HEK293T (cell line): ENCODE results near the gene SLC44A5.

ENCODE experiments used
- BHLHE40 ChIP-seq: fragments of 450-650 bp; IDR thresholded peaks from 2 replicates; pipeline ENCODE4 v1.6.1; 2016; ENCODE audit warnings: mild to moderate bottlenecking, moderate library complexity, borderline replicate concordance
- ELF4 ChIP-seq: fragments of 450-650 bp; IDR thresholded peaks from 2 replicates; pipeline ENCODE4 v1.6.1; 2017; ENCODE audit warnings: antibody characterized with exemption
- FOXA1 ChIP-seq: fragments of 450-650 bp; IDR thresholded peaks from 2 replicates; pipeline ENCODE4 v1.6.1; 2016; ENCODE audit warnings: mild to moderate bottlenecking

- TF ChIP-seq FOXA1 (no peak), BHLHE40 (no peak), ELF4 (no peak)
Measured at GRCh38 chr1:75171876-75172275, 439.0 kb downstream of the SLC44A5 start.
